ENCODE results near the gene CDK18. TPM values are rescaled to one million over a fixed set of nuclear protein-coding genes. Genes with fewer than 3 reads are reported as not detected.

CDK18 gene
- total RNA-seq, 1 experiment from 2014 or later, result 0.05 TPM

DNA sequence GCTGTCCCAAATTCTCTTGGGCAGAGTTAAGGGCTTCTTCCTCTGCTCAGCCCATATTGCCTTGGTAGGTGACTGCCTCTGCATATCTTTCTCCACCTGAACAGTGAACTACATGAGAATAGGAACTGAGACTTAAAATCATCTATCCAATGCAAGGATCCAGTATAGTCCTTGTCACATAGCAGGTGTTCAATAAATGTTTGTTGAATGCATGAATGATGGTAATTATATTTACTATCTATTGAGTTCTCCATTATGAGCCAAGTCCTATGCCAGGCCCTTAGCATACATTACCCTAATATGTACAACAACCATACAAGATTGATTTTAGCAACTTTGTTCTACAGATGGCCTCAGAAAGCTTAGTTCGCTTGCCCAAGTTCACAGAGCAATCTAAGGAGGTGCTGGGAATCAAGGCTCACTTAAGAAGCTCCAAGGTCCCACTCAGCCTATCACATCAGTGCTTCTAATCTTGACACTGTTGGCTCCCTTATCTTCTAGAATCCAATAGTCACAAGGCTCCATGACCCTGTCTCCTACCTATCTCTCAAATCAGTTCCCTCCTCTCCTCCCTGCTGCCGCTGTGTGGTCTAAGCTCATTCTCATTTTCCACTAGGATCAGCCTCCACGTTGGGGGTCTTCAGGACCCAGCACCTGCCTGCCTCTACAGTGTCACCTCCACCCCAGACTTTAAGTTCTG lies 2.2 kb upstream of the CDK18 start:
- H3K4me3 ChIP-seq, result no peak overlapping the region
- H3K4me1 ChIP-seq (replicated peaks), result peaks cover 10% of the 10 kb centered on the region
- peaks cover 32% of the 10 kb centered on the region for H3K27me3 ChIP-seq (replicated peaks)
- no peaks in the 10 kb centered on the region for H3K9me3 ChIP-seq (replicated peaks)
- DNase-seq (ENCODE audit: low read depth in 1 of 2, low spot score in 2 of 2), result no peak
- H3K27ac ChIP-seq, result no peak overlapping the region
- no peaks in the 10 kb centered on the region for H3K36me3 ChIP-seq

- Histone ChIP-seq H3K27ac (no peak overlapping the region), H3K36me3 (no peaks in the 10 kb centered on the region), H3K9me3 (replicated peaks) (no peaks in the 10 kb centered on the region), H3K27me3 (replicated peaks) (peaks cover 32% of the 10 kb centered on the region), H3K4me1 (replicated peaks) (peaks cover 10% of the 10 kb centered on the region), H3K4me3 (no peak overlapping the region)
- DNase-seq (ENCODE audit: low read depth in 1 of 2, low spot score in 2 of 2), result no peak
Observed at GRCh38 chr1:205502992-205503391, 1.5 kb upstream of the CDK18 start.

GRCh38 chr1:205505076-205505729 lies 734 bp downstream of the CDK18 start:
- Histone ChIP-seq H3K27ac (no peak overlapping the region), H3K27me3 (replicated peaks) (peaks cover 37% of the 10 kb centered on the region), H3K9me3 (replicated peaks) (no peaks in the 10 kb centered on the region), H3K4me1 (replicated peaks) (peaks cover 10% of the 10 kb centered on the region), H3K36me3 (no peaks in the 10 kb centered on the region), H3K4me3 (no peak overlapping the region)
- DNase-seq (ENCODE audit: low read depth in 1 of 2, low spot score in 2 of 2), result no peak

DNA sequence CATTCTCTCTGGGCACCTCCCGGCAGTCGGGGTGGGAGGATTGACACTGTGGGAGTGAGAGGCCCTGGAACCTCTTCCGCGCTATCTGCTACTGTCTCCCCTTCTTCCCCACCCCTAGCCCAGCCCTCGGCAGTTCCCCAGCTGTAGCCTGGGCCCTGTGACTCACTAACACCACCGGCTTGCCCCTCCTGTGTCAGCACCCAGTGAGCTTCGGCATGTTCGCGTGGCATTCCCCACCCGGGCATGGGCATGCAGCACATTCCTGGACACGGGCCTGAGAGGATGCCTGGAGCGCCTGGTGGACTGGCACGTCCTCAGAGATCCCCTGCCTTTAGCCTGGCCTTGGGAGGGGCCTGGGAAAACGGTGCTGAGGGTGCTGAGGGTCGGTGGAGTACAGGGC lies 1.3 kb downstream of the CDK18 start:
- Histone ChIP-seq H3K36me3 (no peaks in the 10 kb centered on the region), H3K27me3 (replicated peaks) (peaks cover 37% of the 10 kb centered on the region), H3K27ac (no peak overlapping the region), H3K9me3 (replicated peaks) (no peaks in the 10 kb centered on the region), H3K4me3 (no peak overlapping the region), H3K4me1 (replicated peaks) (peaks cover 10% of the 10 kb centered on the region)
- DNase-seq (ENCODE audit: low read depth in 1 of 2, low spot score in 2 of 2), result no peak

DNA sequence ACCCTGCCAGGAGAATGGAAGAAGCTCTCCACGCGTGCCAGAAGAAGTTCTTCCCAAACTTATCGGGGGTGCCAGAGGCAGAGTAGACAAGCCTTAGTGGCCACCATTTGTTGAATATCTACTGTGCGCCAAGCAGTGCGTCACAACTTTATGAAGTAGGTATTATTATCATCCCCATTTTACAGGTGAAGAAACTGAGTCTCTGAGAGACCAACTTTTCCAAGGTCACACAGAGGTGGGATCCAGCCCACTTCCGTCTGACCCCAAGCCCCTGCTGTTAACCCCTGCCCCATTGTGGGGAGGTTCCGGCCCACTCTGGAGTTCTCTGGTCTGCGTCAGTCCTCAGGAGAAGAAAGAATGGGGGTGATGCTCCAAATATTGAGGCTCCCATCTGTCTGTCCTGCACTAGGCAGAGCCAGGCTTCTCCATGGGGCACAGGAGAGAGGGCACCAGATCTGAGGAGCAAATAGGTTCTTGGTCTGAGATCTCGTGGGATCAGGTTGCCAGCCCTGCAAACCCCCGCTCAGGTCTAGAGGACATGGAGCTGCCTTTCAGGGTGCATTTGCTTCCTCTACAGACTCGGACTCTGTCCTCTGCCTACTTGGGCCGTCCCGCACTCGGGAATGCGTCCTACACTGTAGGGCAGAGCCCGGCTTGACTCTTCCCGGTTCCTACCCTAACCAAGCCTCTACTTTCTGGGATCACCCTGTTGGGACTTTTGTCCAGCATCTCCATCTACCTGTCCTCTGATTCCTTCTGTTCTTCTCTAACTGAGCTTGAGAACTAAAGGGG lies 2.1 kb downstream of the CDK18 start:
- no peaks in the 10 kb centered on the region for H3K9me3 ChIP-seq (replicated peaks)
- H3K27me3 ChIP-seq (replicated peaks), result peaks cover 40% of the 10 kb centered on the region
- DNase-seq (ENCODE audit: low read depth in 1 of 2, low spot score in 2 of 2), result no peak
- no peak overlapping the region for H3K4me3 ChIP-seq
- H3K4me1 ChIP-seq (replicated peaks), result peaks cover 10% of the 10 kb centered on the region
- H3K36me3 ChIP-seq, result no peaks in the 10 kb centered on the region
- H3K27ac ChIP-seq, result no peak overlapping the region

DNA sequence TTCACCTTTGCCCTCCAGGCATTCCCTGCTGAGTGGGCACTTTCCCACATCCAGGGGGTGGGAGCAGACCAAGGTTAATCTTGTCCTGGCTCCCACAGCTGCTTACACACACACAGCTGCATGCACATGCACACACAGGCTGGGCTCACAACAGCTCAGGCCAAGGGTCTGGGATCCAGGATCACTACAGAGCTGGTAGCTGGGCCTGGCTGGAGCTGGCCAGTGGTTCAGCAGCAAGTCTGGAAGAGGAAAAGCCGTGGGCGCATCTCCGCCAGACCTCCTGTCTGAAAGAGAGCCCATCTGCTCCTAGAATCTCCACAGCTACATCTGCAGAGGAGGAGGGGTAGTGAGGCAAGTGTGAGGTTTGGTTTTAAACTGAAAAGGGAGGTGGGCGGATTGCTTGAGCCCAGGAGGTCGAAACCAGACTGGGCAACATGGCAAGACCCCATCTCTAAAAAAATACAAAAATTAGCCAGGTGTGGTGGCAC lies 3.8 kb downstream of the CDK18 start:
- no peak overlapping the region for H3K4me3 ChIP-seq
- H3K27me3 ChIP-seq (replicated peaks), result peaks cover 31% of the 10 kb centered on the region
- no peak for DNase-seq (ENCODE audit: low read depth in 1 of 2, low spot score in 2 of 2)
- no peaks in the 10 kb centered on the region for H3K9me3 ChIP-seq (replicated peaks)
- no peaks in the 10 kb centered on the region for H3K36me3 ChIP-seq
- H3K27ac ChIP-seq, result no peak overlapping the region
- peaks cover 10% of the 10 kb centered on the region for H3K4me1 ChIP-seq (replicated peaks)

- Histone ChIP-seq H3K4me1 (replicated peaks) (no peaks in the 10 kb centered on the region), H3K9me3 (replicated peaks) (no peaks in the 10 kb centered on the region)
Observed at GRCh38 chr1:205510308-205510950, 6.0 kb downstream of the CDK18 start.

GRCh38 chr1:205510951-205511330 lies 6.5 kb downstream of the CDK18 start:
- H3K4me1 ChIP-seq (replicated peaks), result no peaks in the 10 kb centered on the region
- no peaks in the 10 kb centered on the region for H3K36me3 ChIP-seq
- peaks cover 11% of the 10 kb centered on the region; the same call in 1 of the 2 replicates for H3K27me3 ChIP-seq (replicated peaks)
- H3K4me3 ChIP-seq, result no peak overlapping the region
- H3K9me3 ChIP-seq (replicated peaks), result no peaks in the 10 kb centered on the region
- no peak overlapping the region for H3K27ac ChIP-seq
- DNase-seq (ENCODE audit: low read depth in 1 of 2, low spot score in 2 of 2), result no peak

More at GRCh38 chr1:205510308-205510950, 6.0 kb downstream of the CDK18 start:
- H3K4me3 ChIP-seq, result no peak overlapping the region
- no peak for DNase-seq (ENCODE audit: low read depth in 1 of 2, low spot score in 2 of 2)
- H3K36me3 ChIP-seq, result no peaks in the 10 kb centered on the region
- no peak overlapping the region for H3K27ac ChIP-seq
- H3K27me3 ChIP-seq (replicated peaks), result peaks cover 16% of the 10 kb centered on the region

GRCh38 chr1:205512059-205513045 lies 7.9 kb downstream of the CDK18 start:
- Histone ChIP-seq H3K36me3 (no peaks in the 10 kb centered on the region), H3K9me3 (replicated peaks) (no peaks in the 10 kb centered on the region), H3K4me3 (no peak overlapping the region), H3K4me1 (replicated peaks) (no peaks in the 10 kb centered on the region), H3K27me3 (replicated peaks) (0 out of 2 replicates have a peak, but pooled peaks cover 8% of the 10 kb centered on the region), H3K27ac (no peak overlapping the region)
- no peak for DNase-seq (ENCODE audit: low read depth in 1 of 2, low spot score in 2 of 2)

DNA sequence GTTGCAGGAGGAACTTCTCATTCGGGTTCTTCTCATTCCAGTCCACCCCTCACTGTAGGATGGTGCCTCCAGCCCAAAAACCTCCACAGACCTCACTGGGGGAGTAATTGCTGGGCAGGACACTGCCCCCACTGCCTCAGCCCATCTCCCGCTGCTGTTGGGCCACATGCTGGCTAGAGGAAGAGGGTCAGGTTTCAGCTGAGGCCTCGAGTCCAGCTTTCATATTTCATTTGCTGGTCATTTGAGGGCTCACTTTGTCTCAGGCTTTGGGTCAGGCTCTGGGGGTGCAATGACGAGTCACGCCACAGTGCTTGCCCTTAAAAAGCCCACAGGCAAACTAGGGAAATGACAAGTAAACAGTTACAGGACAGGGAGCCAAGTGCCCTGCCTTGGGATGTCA lies 9.3 kb downstream of the CDK18 start:
- Histone ChIP-seq H3K9me3 (replicated peaks) (no peaks in the 10 kb centered on the region), H3K27ac (no peak overlapping the region), H3K36me3 (no peaks in the 10 kb centered on the region), H3K4me1 (replicated peaks) (no peaks in the 10 kb centered on the region), H3K27me3 (replicated peaks) (0 out of 2 replicates have a peak, but pooled peaks cover 8% of the 10 kb centered on the region), H3K4me3 (no peak overlapping the region)
- no peak for DNase-seq (ENCODE audit: low read depth in 1 of 2, low spot score in 2 of 2)

GRCh38 chr1:205514211-205515142 lies 10.0 kb downstream of the CDK18 start:
- H3K36me3 ChIP-seq, result no peaks in the 10 kb centered on the region
- H3K27me3 ChIP-seq (replicated peaks), result 0 out of 2 replicates have a peak, but pooled peaks cover 6% of the 10 kb centered on the region
- no peaks in the 10 kb centered on the region for H3K9me3 ChIP-seq (replicated peaks)
- H3K27ac ChIP-seq, result no peak overlapping the region
- no peak for DNase-seq (ENCODE audit: low read depth in 1 of 2, low spot score in 2 of 2)
- H3K4me1 ChIP-seq (replicated peaks), result no peaks in the 10 kb centered on the region
- H3K4me3 ChIP-seq, result no peak overlapping the region

- H3K4me3 ChIP-seq, result no peak overlapping the region
- H3K9me3 ChIP-seq (replicated peaks), result no peaks in the 10 kb centered on the region
- no peaks in the 10 kb centered on the region for H3K36me3 ChIP-seq
- DNase-seq (ENCODE audit: low read depth in 1 of 2, low spot score in 2 of 2), result no peak
- 0 out of 2 replicates have a peak, but pooled peaks cover 3% of the 10 kb centered on the region for H3K27me3 ChIP-seq (replicated peaks)
- no peaks in the 10 kb centered on the region for H3K4me1 ChIP-seq (replicated peaks)
- no peak overlapping the region for H3K27ac ChIP-seq
Observed at GRCh38 chr1:205515781-205516253, 11.3 kb downstream of the CDK18 start.
